DND-41 (cell line): Measurements from ENCODE around the gene LEMD2.
"Not testable (repeated sequence)": the region's sequence is repeated elsewhere in the genome, so short reads cannot be mapped to it uniquely, and the experiment has no call there.

Source experiments
- ATAC-seq: fragments of 200-7000 bp; cut with Tn5 transposase; 3 replicates; pipeline ENCODE4 v1.9.1; 2021; ENCODE audit warnings: low read depth; ENCODE audit not compliant: insufficient read depth
- DNase-seq: peaks from one replicate; pipeline ENCODE4 v3.0.0-alpha.2; 2020
- H2AFZ ChIP-seq: 2 replicates; pipeline ENCODE4 v1.6.0; 2012; ENCODE audit warnings: low read depth, low read length
- H3K27ac ChIP-seq: 2 replicates; pipeline ENCODE4 v1.5.1; 2012; ENCODE audit warnings: low read length, inconsistent platforms
- H3K27me3 ChIP-seq: fragments of 200-600 bp; sonication (generic); 2 replicates; pipeline ENCODE4 v1.6.0; 2012; ENCODE audit warnings: low read length, mild to moderate bottlenecking, inconsistent platforms; ENCODE audit not compliant: insufficient read depth, poor library complexity
- H3K36me3 ChIP-seq: 2 replicates; pipeline ENCODE4 v1.5.1; 2012; ENCODE audit warnings: low read length, inconsistent platforms; ENCODE audit not compliant: insufficient read depth
- H3K4me1 ChIP-seq: 2 replicates; pipeline ENCODE4 v1.5.1; 2012; ENCODE audit warnings: mild to moderate bottlenecking, low read length; ENCODE audit not compliant: insufficient read depth
- H3K4me2 ChIP-seq: 2 replicates; pipeline ENCODE4 v1.6.0; 2012; ENCODE audit warnings: mild to moderate bottlenecking, moderate library complexity, low read length, inconsistent platforms; ENCODE audit not compliant: insufficient read depth
- H3K4me3 ChIP-seq, 2 experiments: fragments of 200-600 bp in 1 of 2; shearing (Covaris generic) in 1 of 2; 2 replicates each; pipeline ENCODE4 v1.5.1; 2012 to 2016; ENCODE audit warnings: inconsistent platforms in 2 of 2, low read length in 2 of 2, mild to moderate bottlenecking in 2 of 2, low read depth in 1 of 2, moderate library complexity in 1 of 2
- H3K79me2 ChIP-seq: 2 replicates; pipeline ENCODE4 v1.6.0; 2012; ENCODE audit warnings: low read length, inconsistent platforms; ENCODE audit not compliant: insufficient read depth
- H3K9ac ChIP-seq: 2 replicates; pipeline ENCODE4 v1.6.0; 2012; ENCODE audit warnings: low read depth, mild to moderate bottlenecking, inconsistent platforms, low read length, moderate library complexity
- H3K9me3 ChIP-seq: 2 replicates; pipeline ENCODE4 v1.5.1; 2012; ENCODE audit warnings: low read length, moderate library complexity, mild to moderate bottlenecking, inconsistent platforms; ENCODE audit not compliant: insufficient read depth, severe bottlenecking
- H4K20me1 ChIP-seq: 2 replicates; pipeline ENCODE4 v1.6.0; 2012; ENCODE audit warnings: low read length; ENCODE audit not compliant: insufficient read depth
- EZH2 ChIP-seq: IDR thresholded peaks from 3 replicates; pipeline ENCODE4 v1.6.1; 2012; ENCODE audit warnings: borderline replicate concordance, low read depth, mild to moderate bottlenecking, moderate library complexity, low read length, inconsistent platforms; ENCODE audit not compliant: severe bottlenecking
- TF ChIP-seq, protein P1 (sequence below): IDR thresholded peaks from 2 replicates; pipeline ENCODE4 v1.5.1; 2012; ENCODE audit warnings: borderline replicate concordance, low read length, moderate library complexity, mild to moderate bottlenecking; ENCODE audit not compliant: poor library complexity, severe bottlenecking; ENCODE audit errors: extremely low read depth

LEMD2 gene

DNA sequence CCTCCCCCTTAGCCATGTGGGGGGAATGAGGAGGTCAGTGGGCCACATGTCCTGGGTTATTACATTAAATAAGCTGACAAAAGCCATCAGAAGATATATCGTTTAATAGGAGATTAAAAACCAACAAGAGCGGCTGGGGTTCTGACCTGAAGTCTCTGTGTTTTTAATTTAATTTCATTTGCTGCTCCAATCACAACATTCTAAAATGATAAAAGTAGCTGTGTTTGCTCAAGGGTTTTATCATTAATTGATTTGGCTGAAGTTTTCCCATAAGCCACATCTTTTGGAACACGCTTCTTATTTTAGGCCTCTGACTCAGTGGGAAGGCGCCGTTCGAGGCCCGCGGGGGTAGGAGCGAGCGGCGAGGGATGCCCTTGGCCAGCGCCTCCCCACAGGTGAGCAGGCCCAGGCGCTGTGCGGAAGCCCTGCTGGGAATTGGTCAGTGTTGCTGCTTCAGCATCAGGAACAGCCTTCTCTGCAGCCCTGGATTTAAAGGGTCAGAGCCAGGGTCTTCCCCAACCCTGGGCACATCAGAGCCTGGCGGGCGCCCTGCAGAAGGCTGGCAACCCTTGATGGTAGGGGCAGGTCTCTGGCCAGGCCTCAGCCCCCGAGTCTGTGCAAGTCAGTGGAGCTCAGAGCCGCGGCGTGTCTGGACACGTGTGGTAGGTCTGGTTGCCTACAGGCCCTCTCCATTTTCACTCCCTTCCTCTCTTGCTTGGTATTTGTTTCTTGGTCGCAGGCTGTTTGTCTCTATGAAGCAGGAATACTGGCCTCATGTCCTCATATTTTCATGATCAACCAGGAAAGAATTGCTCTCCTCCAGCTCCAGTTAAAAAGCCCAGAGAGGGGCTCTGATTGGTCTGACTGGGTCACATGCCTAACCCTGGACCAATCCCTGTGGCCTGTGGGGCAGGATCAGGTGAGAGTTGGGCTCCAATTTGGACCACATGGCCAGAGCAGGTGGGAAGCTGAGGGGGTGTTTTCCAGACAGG, 45.8 kb upstream of the LEMD2 start:
- no peak for ATAC-seq
- no peak overlapping the region for H2AFZ ChIP-seq

DNA sequence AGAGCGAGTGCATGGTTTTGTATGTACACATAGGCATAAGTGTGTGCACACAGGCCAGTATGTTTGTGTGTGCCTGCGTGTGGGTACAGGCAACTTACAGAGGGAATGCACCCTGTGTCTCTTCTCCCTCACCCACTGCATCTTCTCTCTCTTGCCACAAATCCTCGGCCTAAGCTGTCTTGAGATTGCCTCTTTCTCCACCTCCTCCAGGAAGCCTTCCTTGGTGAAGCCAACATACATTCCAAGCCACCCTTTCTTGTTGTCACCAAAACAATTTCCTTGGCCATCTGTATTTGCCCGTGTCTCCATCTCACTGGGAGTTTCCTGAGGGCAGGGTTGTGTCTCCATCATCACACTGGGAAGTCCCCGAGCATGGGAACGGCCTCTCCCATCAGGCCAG, 44.7 kb upstream of the LEMD2 start:
- Histone ChIP-seq H3K9ac (no peak overlapping the region), H3K4me3 (no peak overlapping the region), H3K36me3 (no peaks in the 10 kb centered on the region), H3K4me1 (no peaks in the 10 kb centered on the region), H3K79me2 (no peaks in the 10 kb centered on the region), H4K20me1 (no peaks in the 10 kb centered on the region), H3K27ac (no peak overlapping the region), H3K4me2 (no peak overlapping the region), H3K9me3 (no peaks in the 10 kb centered on the region), H3K27me3 (peaks cover 1% of the 10 kb centered on the region), H2AFZ (no peak overlapping the region)
- DNase-seq, result no peak
- ATAC-seq, result no peak
- no peak for TF ChIP-seq EZH2
- TF ChIP-seq, protein P1, sequence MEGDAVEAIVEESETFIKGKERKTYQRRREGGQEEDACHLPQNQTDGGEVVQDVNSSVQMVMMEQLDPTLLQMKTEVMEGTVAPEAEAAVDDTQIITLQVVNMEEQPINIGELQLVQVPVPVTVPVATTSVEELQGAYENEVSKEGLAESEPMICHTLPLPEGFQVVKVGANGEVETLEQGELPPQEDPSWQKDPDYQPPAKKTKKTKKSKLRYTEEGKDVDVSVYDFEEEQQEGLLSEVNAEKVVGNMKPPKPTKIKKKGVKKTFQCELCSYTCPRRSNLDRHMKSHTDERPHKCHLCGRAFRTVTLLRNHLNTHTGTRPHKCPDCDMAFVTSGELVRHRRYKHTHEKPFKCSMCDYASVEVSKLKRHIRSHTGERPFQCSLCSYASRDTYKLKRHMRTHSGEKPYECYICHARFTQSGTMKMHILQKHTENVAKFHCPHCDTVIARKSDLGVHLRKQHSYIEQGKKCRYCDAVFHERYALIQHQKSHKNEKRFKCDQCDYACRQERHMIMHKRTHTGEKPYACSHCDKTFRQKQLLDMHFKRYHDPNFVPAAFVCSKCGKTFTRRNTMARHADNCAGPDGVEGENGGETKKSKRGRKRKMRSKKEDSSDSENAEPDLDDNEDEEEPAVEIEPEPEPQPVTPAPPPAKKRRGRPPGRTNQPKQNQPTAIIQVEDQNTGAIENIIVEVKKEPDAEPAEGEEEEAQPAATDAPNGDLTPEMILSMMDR, result no peak

More for the DNA sequence above, 45.8 kb upstream of the LEMD2 start:
- no peak overlapping the region for H3K4me3 ChIP-seq
- DNase-seq, result no peak
- no peak overlapping the region for H3K9ac ChIP-seq
- no peaks in the 10 kb centered on the region for H3K36me3 ChIP-seq
- no peaks in the 10 kb centered on the region for H3K79me2 ChIP-seq
- H3K27me3 ChIP-seq, result no peaks in the 10 kb centered on the region
- H3K27ac ChIP-seq, result no peak overlapping the region
- H4K20me1 ChIP-seq, result no peaks in the 10 kb centered on the region
- no peak overlapping the region for H3K4me2 ChIP-seq
- H3K9me3 ChIP-seq, result no peaks in the 10 kb centered on the region
- TF ChIP-seq, protein P1, result no peak
- no peak for TF ChIP-seq EZH2
- peaks cover under 1% of the 10 kb centered on the region for H3K4me1 ChIP-seq

DNA sequence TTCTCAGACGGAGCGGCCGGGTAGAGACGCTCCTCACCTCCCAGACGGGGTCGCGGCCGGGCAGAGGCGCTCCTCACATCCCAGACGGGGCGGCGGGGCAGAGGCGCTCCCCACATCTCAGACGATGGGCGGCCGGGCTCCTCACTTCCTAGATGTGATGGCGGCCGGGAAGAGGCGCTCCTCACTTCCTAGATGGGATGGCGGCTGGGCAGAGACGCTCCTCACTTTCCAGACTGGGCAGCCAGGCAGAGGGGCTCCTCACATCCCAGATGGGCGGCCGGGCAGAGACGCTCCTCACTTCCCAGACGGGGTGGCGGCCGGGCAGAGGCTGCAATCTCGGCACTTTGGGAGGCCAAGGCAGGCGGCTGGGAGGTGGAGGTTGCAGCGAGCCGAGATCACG, 43.9 kb upstream of the LEMD2 start:
- H3K4me1 ChIP-seq, H2AFZ ChIP-seq, H3K27me3 ChIP-seq, H4K20me1 ChIP-seq, H3K4me2 ChIP-seq, H3K27ac ChIP-seq, H3K36me3 ChIP-seq, H3K79me2 ChIP-seq, H3K9me3 ChIP-seq, H3K9ac ChIP-seq, DNase-seq, ATAC-seq, H3K4me3 ChIP-seq: not testable (repeated sequence)

DNA sequence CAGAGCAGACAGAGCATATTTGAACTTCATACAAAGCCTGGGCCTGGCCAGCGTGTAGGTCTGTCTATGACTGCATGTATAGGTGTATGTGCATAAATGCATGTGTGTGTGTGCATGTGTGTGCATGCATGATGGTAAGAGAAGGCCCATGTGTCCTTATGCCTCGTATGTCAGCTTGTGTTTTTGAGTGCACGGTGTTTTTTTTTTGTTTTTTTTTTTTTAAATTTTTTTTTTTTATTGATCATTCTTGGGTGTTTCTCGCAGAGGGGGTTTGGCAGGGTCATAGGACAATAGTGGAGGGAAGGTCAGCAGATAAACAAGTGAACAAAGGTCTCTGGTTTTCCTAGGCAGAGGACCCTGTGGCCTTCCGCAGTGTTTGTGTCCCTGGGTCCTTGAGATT, 42.8 kb upstream of the LEMD2 start:
- not testable (repeated sequence) for H2AFZ ChIP-seq, H3K4me1 ChIP-seq, H3K36me3 ChIP-seq, H3K27ac ChIP-seq, H3K79me2 ChIP-seq, H3K9ac ChIP-seq, H3K4me2 ChIP-seq, ATAC-seq, H3K27me3 ChIP-seq, H4K20me1 ChIP-seq, H3K9me3 ChIP-seq, H3K4me3 ChIP-seq, DNase-seq
